ENCODE data around the gene RBM33.
A peak's percentile ranks its signal among the peaks of the same experiment; 100 is the strongest.

The RBM33 gene

GRCh38 chr7:155795401-155795800 lies 150.9 kb downstream of the RBM33 start:
- POLR2A ChIA-PET = no interaction called here
- Histone ChIP-seq H3K4me3 (ENCODE audit: low read depth, low read length) (no peak overlapping the region), H3K27ac (ENCODE audit: extremely low read depth, low read depth, low read length) (no peak overlapping the region), H3K4me1 (ENCODE audit: control insufficient read depth, insufficient read depth, low read length) (no peaks in the 10 kb centered on the region), H3K36me3 (ENCODE audit: control insufficient read depth in 2 of 2, insufficient read depth in 1 of 2, low read length in 2 of 2) (no peaks in the 10 kb centered on the region), H3K9me3 (ENCODE audit: control insufficient read depth, insufficient read depth, low read depth, low read length) (no peaks in the 10 kb centered on the region)
- no peak for TF ChIP-seq ZNF274 (IDR thresholded peaks at IDR 0.05; ENCODE audit: low read length)
- no peak for TF ChIP-seq ZNF274 (tag by site-specific recombination; IDR thresholded peaks at IDR 0.05; ENCODE audit: borderline replicate concordance)
- no peak for TF ChIP-seq TRIM28 (IDR thresholded peaks at IDR 0.05; ENCODE audit: borderline replicate concordance, low read length)
- TF ChIP-seq, protein P1, sequence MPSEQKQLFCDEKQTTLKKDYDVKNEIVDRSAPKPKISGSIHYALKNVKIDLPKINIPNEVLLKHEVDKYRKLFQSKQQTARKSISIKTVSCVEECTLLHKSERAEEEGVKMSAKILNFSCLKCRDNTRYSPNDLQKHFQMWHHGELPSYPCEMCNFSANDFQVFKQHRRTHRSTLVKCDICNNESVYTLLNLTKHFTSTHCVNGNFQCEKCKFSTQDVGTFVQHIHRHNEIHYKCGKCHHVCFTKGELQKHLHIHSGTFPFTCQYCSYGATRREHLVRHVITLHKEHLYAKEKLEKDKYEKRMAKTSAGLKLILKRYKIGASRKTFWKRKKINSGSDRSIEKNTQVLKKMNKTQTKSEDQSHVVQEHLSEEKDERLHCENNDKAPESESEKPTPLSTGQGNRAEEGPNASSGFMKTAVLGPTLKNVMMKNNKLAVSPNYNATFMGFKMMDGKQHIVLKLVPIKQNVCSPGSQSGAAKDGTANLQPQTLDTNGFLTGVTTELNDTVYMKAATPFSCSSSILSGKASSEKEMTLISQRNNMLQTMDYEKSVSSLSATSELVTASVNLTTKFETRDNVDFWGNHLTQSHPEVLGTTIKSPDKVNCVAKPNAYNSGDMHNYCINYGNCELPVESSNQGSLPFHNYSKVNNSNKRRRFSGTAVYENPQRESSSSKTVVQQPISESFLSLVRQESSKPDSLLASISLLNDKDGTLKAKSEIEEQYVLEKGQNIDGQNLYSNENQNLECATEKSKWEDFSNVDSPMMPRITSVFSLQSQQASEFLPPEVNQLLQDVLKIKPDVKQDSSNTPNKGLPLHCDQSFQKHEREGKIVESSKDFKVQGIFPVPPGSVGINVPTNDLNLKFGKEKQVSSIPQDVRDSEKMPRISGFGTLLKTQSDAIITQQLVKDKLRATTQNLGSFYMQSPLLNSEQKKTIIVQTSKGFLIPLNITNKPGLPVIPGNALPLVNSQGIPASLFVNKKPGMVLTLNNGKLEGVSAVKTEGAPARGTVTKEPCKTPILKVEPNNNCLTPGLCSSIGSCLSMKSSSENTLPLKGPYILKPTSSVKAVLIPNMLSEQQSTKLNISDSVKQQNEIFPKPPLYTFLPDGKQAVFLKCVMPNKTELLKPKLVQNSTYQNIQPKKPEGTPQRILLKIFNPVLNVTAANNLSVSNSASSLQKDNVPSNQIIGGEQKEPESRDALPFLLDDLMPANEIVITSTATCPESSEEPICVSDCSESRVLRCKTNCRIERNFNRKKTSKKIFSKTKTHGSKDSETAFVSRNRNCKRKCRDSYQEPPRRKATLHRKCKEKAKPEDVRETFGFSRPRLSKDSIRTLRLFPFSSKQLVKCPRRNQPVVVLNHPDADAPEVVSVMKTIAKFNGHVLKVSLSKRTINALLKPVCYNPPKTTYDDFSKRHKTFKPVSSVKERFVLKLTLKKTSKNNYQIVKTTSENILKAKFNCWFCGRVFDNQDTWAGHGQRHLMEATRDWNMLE (tag by site-specific recombination; conservative IDR thresholded peaks at IDR 0.05; ENCODE audit: low read depth) = no peak
- no peak for TF ChIP-seq ZNF302 (tag by site-specific recombination; IDR thresholded peaks at IDR 0.05; ENCODE audit: low read depth)
- CTCF ChIA-PET = interaction anchor here (0.5 to 0.6 kb wide), 2 partner anchors 269 to 845 kb away, joined by 3 read pairs; partner anchors contain the start of gene RNF32

DNA sequence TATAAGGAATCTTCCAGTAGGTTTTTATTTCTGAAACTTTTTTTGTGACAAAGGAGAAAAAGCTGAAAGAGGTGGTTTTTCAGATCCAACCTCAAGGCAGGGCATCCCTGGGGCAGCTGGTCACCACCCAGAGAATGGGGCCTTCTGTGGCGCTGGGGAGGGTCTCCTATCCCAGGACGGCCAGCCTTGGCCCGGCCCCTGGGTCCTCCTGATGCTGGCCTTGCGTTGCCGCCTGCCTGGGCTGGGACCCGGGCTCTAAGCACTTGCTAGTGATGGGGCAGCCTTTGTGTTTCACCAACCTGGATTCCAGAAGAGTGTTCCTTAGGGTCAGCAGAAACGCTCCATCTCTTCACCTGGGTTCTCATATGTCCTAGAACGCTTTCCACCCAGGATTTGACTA lies 151.5 kb downstream of the RBM33 start:
- CTCF ChIA-PET = interaction anchor here (0.5 to 0.6 kb wide), 2 partner anchors 268 to 751 kb away, joined by 3 to 5 read pairs; no protein-coding TSS in a partner anchor
- no peaks in the 10 kb centered on the region for H3K36me3 ChIP-seq (ENCODE audit: control insufficient read depth in 2 of 2, insufficient read depth in 1 of 2, low read length in 2 of 2)
- POLR2A ChIA-PET = no interaction called here
- no peaks in the 10 kb centered on the region for H3K9me3 ChIP-seq (ENCODE audit: control insufficient read depth, insufficient read depth, low read depth, low read length)
- H3K4me3 ChIP-seq (ENCODE audit: low read depth, low read length) = no peak overlapping the region
- H3K4me1 ChIP-seq (ENCODE audit: control insufficient read depth, insufficient read depth, low read length) = no peaks in the 10 kb centered on the region
- TF ChIP-seq ZNF214 (tag by site-specific recombination; IDR thresholded peaks at IDR 0.05; ENCODE audit: borderline replicate concordance) (no peak), OVOL3 (tag by site-specific recombination; IDR thresholded peaks at IDR 0.05) (no peak)
- H3K27ac ChIP-seq (ENCODE audit: extremely low read depth, low read depth, low read length) = no peak overlapping the region

GRCh38 chr7:155796381-155797261 lies 152.2 kb downstream of the RBM33 start:
- Histone ChIP-seq H3K9me3 (ENCODE audit: control insufficient read depth, insufficient read depth, low read depth, low read length) (no peaks in the 10 kb centered on the region), H3K27ac (ENCODE audit: extremely low read depth, low read depth, low read length) (no peak overlapping the region), H3K36me3 (ENCODE audit: control insufficient read depth in 2 of 2, insufficient read depth in 1 of 2, low read length in 2 of 2) (no peaks in the 10 kb centered on the region), H3K4me1 (ENCODE audit: control insufficient read depth, insufficient read depth, low read length) (no peaks in the 10 kb centered on the region), H3K4me3 (ENCODE audit: low read depth, low read length) (no peak overlapping the region)
- ChIA-PET POLR2A (no interaction called here), CTCF (interaction anchor here (0.6 to 0.7 kb wide), 3 partner anchors 750 to 983 kb away, joined by 3 to 6 read pairs (median 5); no protein-coding TSS in a partner anchor)
- TF ChIP-seq ZNF10 (tag by site-specific recombination; IDR thresholded peaks at IDR 0.05) = no peak
- TF ChIP-seq CTCF (tag by site-specific recombination; IDR thresholded peaks at IDR 0.05) = peak; percentile 83
- no peak for TF ChIP-seq ZNF777 (tag by site-specific recombination; IDR thresholded peaks at IDR 0.05; ENCODE audit: borderline replicate concordance)
- TF ChIP-seq ZNF521 (tag by site-specific recombination; IDR thresholded peaks at IDR 0.05) = no peak
- no peak for TF ChIP-seq HOXC10 (CRISPR knock-in tag; IDR thresholded peaks at IDR 0.05)
- TF ChIP-seq, protein P2, sequence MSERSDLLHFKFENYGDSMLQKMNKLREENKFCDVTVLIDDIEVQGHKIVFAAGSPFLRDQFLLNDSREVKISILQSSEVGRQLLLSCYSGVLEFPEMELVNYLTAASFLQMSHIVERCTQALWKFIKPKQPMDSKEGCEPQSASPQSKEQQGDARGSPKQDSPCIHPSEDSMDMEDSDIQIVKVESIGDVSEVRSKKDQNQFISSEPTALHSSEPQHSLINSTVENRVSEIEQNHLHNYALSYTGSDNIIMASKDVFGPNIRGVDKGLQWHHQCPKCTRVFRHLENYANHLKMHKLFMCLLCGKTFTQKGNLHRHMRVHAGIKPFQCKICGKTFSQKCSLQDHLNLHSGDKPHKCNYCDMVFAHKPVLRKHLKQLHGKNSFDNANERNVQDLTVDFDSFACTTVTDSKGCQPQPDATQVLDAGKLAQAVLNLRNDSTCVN (tag by site-specific recombination; optimal IDR thresholded peaks at IDR 0.05) = peak; percentile 30
- TF ChIP-seq MZF1 (tag by site-specific recombination; IDR thresholded peaks at IDR 0.05; ENCODE audit: borderline replicate concordance) = no peak
- TF ChIP-seq ZNF121 (tag by site-specific recombination; IDR thresholded peaks at IDR 0.05) = no peak
- TF ChIP-seq, protein P3, sequence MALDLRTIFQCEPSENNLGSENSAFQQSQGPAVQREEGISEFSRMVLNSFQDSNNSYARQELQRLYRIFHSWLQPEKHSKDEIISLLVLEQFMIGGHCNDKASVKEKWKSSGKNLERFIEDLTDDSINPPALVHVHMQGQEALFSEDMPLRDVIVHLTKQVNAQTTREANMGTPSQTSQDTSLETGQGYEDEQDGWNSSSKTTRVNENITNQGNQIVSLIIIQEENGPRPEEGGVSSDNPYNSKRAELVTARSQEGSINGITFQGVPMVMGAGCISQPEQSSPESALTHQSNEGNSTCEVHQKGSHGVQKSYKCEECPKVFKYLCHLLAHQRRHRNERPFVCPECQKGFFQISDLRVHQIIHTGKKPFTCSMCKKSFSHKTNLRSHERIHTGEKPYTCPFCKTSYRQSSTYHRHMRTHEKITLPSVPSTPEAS (tag by site-specific recombination; IDR thresholded peaks at IDR 0.05) = no peak
- peak; percentile 60 for TF ChIP-seq ZBTB48 (tag by site-specific recombination; IDR thresholded peaks at IDR 0.05)
- no peak for TF ChIP-seq ZNF639 (tag by site-specific recombination; IDR thresholded peaks at IDR 0.05)
- no peak for TF ChIP-seq ZNF514 (tag by site-specific recombination; IDR thresholded peaks at IDR 0.05)
- TF ChIP-seq ZNF654 (tag by site-specific recombination; IDR thresholded peaks at IDR 0.05; ENCODE audit: low read depth) = peak; percentile 64
